Lower leg skin (tissue), 3 donors: ENCODE data around the gene IGSF21.

Source experiments
- POLR2A ChIP-seq, 2 donors: fragments of 450-650 bp; IDR thresholded peaks; one replicate each; pipeline ENCODE4 v1.6.1; 2016 to 2017; ENCODE audit warnings: antibody characterized with exemption in 2 of 2, mild to moderate bottlenecking in 1 of 2, moderate library complexity in 1 of 2
- TF ChIP-seq, protein P1 (sequence below), 3 donors: fragments of 450-650 bp; IDR thresholded peaks; one replicate each; pipeline ENCODE4 v1.5.1; 2016; ENCODE audit warnings: antibody characterized with exemption in 3 of 3, mild to moderate bottlenecking in 3 of 3, moderate library complexity in 2 of 3

DNA sequence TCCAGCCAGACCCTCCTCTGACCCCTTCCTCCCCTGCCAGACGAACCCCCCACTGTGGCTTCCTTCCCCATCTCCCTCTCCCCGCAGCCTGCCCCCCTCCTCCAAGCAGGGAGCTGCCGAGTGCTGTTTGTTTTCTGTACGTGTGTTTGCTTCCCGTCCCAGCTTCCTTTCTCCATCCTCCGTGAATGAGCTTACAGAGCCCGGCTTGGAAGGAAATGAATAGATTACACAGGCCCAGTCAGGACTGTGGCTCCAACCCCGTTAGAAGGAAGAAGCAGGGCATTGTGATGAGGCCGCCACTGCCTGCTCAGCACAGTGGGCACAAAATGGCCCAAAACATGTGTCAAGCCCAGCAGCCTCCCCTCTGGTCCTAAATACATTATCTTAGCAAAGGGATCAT lies 123.2 kb downstream of the IGSF21 start:
- no peak for TF ChIP-seq POLR2A (IDR thresholded peaks at IDR 0.05)
- TF ChIP-seq, protein P1, sequence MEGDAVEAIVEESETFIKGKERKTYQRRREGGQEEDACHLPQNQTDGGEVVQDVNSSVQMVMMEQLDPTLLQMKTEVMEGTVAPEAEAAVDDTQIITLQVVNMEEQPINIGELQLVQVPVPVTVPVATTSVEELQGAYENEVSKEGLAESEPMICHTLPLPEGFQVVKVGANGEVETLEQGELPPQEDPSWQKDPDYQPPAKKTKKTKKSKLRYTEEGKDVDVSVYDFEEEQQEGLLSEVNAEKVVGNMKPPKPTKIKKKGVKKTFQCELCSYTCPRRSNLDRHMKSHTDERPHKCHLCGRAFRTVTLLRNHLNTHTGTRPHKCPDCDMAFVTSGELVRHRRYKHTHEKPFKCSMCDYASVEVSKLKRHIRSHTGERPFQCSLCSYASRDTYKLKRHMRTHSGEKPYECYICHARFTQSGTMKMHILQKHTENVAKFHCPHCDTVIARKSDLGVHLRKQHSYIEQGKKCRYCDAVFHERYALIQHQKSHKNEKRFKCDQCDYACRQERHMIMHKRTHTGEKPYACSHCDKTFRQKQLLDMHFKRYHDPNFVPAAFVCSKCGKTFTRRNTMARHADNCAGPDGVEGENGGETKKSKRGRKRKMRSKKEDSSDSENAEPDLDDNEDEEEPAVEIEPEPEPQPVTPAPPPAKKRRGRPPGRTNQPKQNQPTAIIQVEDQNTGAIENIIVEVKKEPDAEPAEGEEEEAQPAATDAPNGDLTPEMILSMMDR (IDR thresholded peaks at IDR 0.05), result no peak
